SK-N-SH treated with all-trans-retinoic acid at 6 μM for 48 hours (cell line): ENCODE data around the gene SPAG4.

Experiments
- ISL1 ChIP-seq: fragments of 250-450 bp; sonication (Bioruptor Pico); IDR thresholded peaks from 2 replicates; pipeline ENCODE4 v2.1.2; 2022; ENCODE audit warnings: mild to moderate bottlenecking, moderate library complexity
- TCF4 ChIP-seq: fragments of 250-450 bp; sonication (Bioruptor Pico); IDR thresholded peaks from 2 replicates; pipeline ENCODE4 v1.8.0; 2021; ENCODE audit warnings: mild to moderate bottlenecking, moderate library complexity, borderline replicate concordance
- TOX ChIP-seq: fragments of 250-450 bp; sonication (Bioruptor Pico); IDR thresholded peaks from 2 replicates; pipeline ENCODE4 v1.8.0; 2021; ENCODE audit warnings: mild to moderate bottlenecking, moderate library complexity, borderline replicate concordance
- TF ChIP-seq, protein P1 (sequence below): fragments of 250-450 bp; sonication (Bioruptor Pico); IDR thresholded peaks from 2 replicates; pipeline ENCODE4 v1.8.0; 2021; ENCODE audit warnings: low read depth, mild to moderate bottlenecking, moderate library complexity, borderline replicate concordance
- TF ChIP-seq, protein P2 (sequence below): fragments of 250-450 bp; sonication (Bioruptor Pico); IDR thresholded peaks from 2 replicates; pipeline ENCODE4 v1.8.0; 2020; ENCODE audit warnings: mild to moderate bottlenecking, moderate library complexity, borderline replicate concordance
- TF ChIP-seq, protein P3 (sequence below): fragments of 250-450 bp; sonication (Bioruptor Pico); IDR thresholded peaks from 2 replicates; pipeline ENCODE4 v1.5.1; 2021; ENCODE audit warnings: mild to moderate bottlenecking, moderate library complexity

DNA sequence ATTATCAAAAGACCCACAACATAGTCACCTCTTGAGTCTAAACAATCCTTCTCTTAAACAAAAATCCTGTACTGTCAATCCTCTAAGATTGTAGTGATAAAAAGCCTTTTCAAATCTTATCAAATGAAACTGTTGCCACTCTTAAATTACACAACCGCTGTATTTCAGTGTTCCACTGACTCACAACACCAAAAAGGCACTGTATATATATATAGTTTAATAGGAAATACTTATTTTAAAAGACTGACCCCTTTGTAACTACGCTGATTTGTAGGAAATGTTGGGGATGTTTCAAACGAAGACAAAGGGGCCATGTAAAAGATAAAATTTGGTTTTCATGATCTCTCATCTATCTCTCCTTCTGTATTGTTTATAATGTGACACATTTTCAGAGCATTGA lies 35.0 kb downstream of the SPAG4 start:
- TF ChIP-seq, protein P1, sequence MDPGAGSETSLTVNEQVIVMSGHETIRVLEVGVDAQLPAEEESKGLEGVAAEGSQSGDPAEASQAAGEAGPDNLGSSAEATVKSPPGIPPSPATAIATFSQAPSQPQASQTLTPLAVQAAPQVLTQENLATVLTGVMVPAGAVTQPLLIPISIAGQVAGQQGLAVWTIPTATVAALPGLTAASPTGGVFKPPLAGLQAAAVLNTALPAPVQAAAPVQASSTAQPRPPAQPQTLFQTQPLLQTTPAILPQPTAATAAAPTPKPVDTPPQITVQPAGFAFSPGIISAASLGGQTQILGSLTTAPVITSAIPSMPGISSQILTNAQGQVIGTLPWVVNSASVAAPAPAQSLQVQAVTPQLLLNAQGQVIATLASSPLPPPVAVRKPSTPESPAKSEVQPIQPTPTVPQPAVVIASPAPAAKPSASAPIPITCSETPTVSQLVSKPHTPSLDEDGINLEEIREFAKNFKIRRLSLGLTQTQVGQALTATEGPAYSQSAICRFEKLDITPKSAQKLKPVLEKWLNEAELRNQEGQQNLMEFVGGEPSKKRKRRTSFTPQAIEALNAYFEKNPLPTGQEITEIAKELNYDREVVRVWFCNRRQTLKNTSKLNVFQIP (CRISPR knock-in tag) = no peak
- TF ChIP-seq ISL1 (CRISPR knock-in tag) (no peak), TOX (CRISPR knock-in tag) (no peak), TCF4 (CRISPR knock-in tag) (no peak)
- TF ChIP-seq, protein P2, sequence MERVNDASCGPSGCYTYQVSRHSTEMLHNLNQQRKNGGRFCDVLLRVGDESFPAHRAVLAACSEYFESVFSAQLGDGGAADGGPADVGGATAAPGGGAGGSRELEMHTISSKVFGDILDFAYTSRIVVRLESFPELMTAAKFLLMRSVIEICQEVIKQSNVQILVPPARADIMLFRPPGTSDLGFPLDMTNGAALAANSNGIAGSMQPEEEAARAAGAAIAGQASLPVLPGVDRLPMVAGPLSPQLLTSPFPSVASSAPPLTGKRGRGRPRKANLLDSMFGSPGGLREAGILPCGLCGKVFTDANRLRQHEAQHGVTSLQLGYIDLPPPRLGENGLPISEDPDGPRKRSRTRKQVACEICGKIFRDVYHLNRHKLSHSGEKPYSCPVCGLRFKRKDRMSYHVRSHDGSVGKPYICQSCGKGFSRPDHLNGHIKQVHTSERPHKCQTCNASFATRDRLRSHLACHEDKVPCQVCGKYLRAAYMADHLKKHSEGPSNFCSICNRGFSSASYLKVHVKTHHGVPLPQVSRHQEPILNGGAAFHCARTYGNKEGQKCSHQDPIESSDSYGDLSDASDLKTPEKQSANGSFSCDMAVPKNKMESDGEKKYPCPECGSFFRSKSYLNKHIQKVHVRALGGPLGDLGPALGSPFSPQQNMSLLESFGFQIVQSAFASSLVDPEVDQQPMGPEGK (CRISPR knock-in tag) = no peak
- TF ChIP-seq, protein P3, sequence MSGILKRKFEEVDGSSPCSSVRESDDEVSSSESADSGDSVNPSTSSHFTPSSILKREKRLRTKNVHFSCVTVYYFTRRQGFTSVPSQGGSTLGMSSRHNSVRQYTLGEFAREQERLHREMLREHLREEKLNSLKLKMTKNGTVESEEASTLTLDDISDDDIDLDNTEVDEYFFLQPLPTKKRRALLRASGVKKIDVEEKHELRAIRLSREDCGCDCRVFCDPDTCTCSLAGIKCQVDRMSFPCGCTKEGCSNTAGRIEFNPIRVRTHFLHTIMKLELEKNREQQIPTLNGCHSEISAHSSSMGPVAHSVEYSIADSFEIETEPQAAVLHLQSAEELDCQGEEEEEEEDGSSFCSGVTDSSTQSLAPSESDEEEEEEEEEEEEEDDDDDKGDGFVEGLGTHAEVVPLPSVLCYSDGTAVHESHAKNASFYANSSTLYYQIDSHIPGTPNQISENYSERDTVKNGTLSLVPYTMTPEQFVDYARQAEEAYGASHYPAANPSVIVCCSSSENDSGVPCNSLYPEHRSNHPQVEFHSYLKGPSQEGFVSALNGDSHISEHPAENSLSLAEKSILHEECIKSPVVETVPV (CRISPR knock-in tag) = no peak
